GM15510 (cell line): ENCODE results near the gene DOCK2.

Experiments
- POLR2A ChIP-seq: IDR thresholded peaks from 3 replicates; pipeline ENCODE4 v1.6.1; 2011; ENCODE audit warnings: borderline replicate concordance; ENCODE audit not compliant: insufficient read length; ENCODE audit errors: extremely low read depth

The DOCK2 gene

GRCh38 chr5:169942181-169942580 lies 305.1 kb downstream of the DOCK2 start:
- no peak for TF ChIP-seq POLR2A

GRCh38 chr5:169943026-169943425 lies 306.0 kb downstream of the DOCK2 start:
- no peak for TF ChIP-seq POLR2A

DNA sequence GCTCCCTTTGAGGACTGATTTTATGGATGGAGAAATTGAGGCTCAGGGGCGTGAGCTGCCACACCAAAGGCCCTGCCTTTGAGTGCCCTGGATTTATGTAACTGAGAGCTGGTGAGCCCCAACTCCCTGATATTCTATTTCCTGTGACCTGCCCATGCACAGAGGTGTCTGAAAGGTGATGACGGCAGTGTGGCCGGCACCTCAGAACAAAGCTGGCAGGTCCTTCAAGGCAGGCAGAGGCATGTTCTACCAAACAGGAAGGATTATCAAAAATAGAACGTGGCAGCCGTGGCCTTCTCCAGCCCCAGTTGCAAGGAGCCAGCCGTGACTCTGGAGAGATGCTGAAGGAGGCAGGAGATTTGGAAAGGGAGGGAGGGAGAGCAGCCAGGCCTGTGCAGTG lies 307.0 kb downstream of the DOCK2 start:
- no peak for TF ChIP-seq POLR2A

GRCh38 chr5:169944922-169945680 lies 308.0 kb downstream of the DOCK2 start:
- TF ChIP-seq POLR2A: no peak

DNA sequence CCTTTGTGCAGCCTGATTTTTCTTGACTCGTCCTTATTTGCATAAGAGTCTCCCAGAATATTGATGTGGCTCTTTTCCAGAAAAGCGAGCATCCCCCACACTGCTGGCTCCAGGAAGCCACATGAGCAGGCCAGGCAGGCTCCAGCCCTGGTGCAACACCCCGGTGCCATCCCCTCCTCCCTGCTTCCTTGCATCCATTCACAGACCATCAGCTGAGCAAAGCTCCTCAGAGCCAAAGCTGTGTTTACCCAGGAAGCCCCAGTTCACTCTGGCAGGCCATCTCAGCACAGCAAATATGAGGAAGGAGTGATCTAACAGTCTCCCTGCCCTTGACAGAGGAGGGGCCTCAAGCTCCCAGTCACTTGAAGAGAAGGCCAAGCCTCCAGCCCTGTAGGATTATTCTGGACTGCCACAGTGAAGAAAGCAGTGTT lies 308.8 kb downstream of the DOCK2 start:
- no peak for TF ChIP-seq POLR2A

- no peak for TF ChIP-seq POLR2A
Observed at GRCh38 chr5:169946743-169947295, 309.7 kb downstream of the DOCK2 start.

DNA sequence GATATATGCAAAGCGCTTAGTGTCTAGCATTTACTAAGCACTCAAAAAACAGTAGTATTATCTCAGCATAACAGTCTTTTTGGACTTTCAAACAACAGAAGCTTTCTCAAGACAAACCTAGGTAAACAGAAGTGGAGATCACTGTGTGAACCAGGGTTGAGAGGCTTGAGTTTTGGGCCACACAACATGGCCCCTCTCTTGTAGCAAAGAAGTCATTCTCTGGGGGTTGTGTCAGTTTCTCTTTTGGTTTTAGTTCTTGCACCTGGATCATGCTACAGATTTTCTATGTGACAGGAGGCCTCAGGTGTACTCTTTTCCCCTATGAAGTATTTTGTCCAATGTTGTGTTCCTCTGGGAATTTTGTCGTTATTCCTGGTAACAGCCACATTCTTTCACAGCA lies 313.3 kb downstream of the DOCK2 start:
- TF ChIP-seq POLR2A: no peak

GRCh38 chr5:169954786-169955185 lies 317.7 kb downstream of the DOCK2 start:
- no peak for TF ChIP-seq POLR2A

DNA sequence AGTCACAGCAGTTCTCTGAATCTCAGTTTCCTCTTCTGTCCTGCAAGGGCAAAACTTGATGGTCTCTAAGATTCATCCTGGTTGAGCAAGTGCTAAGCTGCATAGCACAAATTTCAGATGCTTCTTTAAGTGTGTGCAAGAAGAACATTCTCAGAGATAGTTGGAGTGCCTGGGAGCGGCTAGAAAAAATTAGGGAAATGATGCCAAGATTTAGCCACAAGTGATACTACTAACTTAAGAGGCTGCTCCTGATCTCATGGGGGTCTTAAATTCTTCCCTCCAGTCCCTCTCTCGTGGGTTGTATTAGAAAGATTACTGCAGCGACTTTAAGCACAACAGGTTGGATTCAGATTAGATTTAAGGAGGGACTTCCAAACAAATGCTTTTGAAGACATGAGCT lies 319.1 kb downstream of the DOCK2 start:
- TF ChIP-seq POLR2A: no peak

DNA sequence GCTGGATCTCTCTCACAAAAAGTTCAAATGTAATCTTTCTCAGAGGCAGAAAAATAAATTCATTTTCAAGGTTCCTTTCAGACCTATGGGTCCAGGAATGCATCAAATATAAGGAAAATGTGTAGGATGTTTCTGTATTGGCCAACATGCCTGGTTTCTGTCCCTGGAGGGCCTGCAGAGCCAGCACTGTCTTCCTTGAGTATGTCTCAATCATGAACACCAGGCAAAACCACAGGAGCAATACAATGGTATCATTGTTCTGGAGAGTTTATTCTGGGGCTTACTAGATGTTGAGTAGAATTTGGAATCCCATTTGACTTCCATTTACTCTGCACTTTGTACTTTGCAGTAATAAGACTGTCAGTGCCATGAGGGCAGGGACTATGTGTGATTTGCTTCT lies 319.7 kb downstream of the DOCK2 start:
- TF ChIP-seq POLR2A: no peak

DNA sequence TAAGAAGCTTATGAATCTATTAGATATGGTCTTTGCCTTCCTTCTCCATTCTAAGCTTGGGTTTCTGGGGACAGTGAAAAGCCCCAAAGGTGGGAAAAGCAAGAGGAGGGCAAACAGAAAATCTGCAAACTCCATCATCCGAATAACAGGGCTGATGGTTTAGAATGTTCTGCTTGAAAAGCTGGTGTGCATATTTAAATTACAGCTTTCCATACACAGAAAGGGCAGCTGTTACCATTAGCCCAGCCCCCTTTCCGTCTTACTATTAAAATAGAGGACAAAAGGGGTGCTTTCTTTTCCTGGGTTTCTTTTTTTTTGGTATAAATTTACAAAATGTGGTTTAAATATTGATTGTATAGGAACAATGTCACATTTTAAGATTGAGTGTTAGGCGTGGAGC lies 321.2 kb downstream of the DOCK2 start:
- no peak for TF ChIP-seq POLR2A

- no peak for TF ChIP-seq POLR2A
Observed at GRCh38 chr5:169960659-169961058, 323.6 kb downstream of the DOCK2 start.

DNA sequence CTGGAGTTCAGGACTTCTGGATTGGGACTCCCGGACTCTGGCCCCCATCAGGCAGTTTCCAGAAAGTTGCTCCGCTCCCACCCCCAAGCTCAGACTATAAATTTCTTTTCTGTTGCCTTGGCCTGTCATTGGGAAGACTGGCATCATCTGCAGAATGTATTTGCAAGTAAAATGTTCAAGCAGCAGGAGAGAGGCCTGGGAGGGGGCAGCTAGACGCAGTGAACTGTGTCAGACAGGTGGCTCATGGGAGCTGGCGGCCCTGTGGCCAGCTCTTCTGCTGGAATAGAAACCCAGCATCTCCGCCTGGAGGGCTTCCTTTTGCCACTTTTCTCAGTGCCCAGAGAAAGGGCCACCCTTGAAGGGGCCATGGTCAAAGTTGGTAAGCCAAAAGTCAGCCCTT lies 327.2 kb downstream of the DOCK2 start:
- TF ChIP-seq POLR2A: no peak

GRCh38 chr5:169970339-169970738 lies 333.3 kb downstream of the DOCK2 start:
- TF ChIP-seq POLR2A: no peak

- no peak for TF ChIP-seq POLR2A
Observed at GRCh38 chr5:169970911-169971765, 334.1 kb downstream of the DOCK2 start.

DNA sequence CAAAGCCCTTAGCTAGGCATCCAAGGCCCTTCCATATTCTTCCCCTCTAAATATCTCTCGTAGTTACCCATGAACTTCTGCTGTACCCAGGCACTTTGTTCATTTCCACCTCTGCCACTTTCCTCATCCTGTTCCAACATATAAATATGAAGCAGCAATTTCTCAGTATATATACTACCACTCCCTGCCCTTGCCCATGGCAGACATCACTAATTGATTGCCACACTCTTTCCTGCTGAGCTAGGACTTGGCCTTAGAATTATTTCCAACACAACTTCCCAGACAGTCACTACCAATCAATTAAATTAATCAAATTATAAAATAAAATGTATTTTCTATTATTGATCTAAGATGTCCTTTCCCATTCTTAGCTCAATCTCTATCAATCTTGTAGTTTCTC lies 334.7 kb downstream of the DOCK2 start:
- TF ChIP-seq POLR2A: no peak

- no peak for TF ChIP-seq POLR2A
Observed at GRCh38 chr5:169973056-169973455, 336.0 kb downstream of the DOCK2 start.
